ENCODE results near the gene HIPK1. TPM values are rescaled to one million over a fixed set of nuclear protein-coding genes. Genes with fewer than 3 reads are reported as not detected.

HIPK1 gene
- total RNA-seq, 1 experiment from 2014 or later = 40.1 TPM

GRCh38 chr1:114009393-114009792 lies 80.3 kb downstream of the HIPK1 start:
- Histone ChIP-seq H4K20me1 (ENCODE audit: insufficient read depth) (no peaks in the 10 kb centered on the region), H3K4me2 (ENCODE audit: low read length) (no peak overlapping the region), H3K79me2 (ENCODE audit: insufficient read depth, low read length) (no peaks in the 10 kb centered on the region), H3K9ac (ENCODE audit: low read length) (no peak overlapping the region), H3K9me2 (ENCODE audit: insufficient read depth) (no peaks in the 10 kb centered on the region), H2AFZ (ENCODE audit: low read depth, low read length, poor library complexity, severe bottlenecking) (no peak overlapping the region), H3K27me3 (ENCODE audit: insufficient read depth, low read length) (no peaks in the 10 kb centered on the region), H3K4me3 (replicated peaks in 1 of 2; ENCODE audit: low read depth in 1 of 2, low read length in 2 of 2) (no peak overlapping the region), H3K27ac (ENCODE audit: low read depth, low read length) (no peak overlapping the region), H3K36me3 (ENCODE audit: control insufficient read depth in 1 of 2, insufficient read depth in 2 of 2, low read length in 2 of 2) (no peaks in the 10 kb centered on the region), H3K4me1 (ENCODE audit: control insufficient read depth in 1 of 2, insufficient read depth in 2 of 2, low read length in 2 of 2) (peaks cover 0 to 9% of the 10 kb centered on the region in 2 experiments; a peak in 3 of 4 replicates), H3K9me3 (ENCODE audit: control insufficient read depth in 1 of 2, insufficient read depth in 1 of 2, low read depth in 1 of 2, low read length in 2 of 2) (no peaks in the 10 kb centered on the region)
- no TSS peak for BruUV-seq (replicated peaks)
- no peak for TF ChIP-seq MAX (IDR thresholded peaks at IDR 0.05)
- no peak for TF ChIP-seq TCF7L2 (IDR thresholded peaks at IDR 0.05; ENCODE audit: borderline replicate concordance, extremely low read depth, insufficient read depth, insufficient read length)
- TF ChIP-seq POLR2A (IDR thresholded peaks at IDR 0.05; ENCODE audit: borderline replicate concordance, extremely low read depth, insufficient read depth, insufficient read length) = no peak
- ATAC-seq (no peak), DNase-seq (ENCODE audit: low read depth, low spot score) (no peak)
- intact Hi-C loops (cut with micrococcal nuclease) = no loop called here
- ChIA-PET CTCF (interaction anchor here (1.4 kb wide), 1 partner anchor 31 kb away, joined by 3 read pairs; no protein-coding TSS in a partner anchor), POLR2A (no interaction called here), RAD21 (ENCODE audit: low non-redundant PET in 1 of 2, low total read pairs in 2 of 2, uncharacterized antibody in 2 of 2, unreplicated experiment in 2 of 2) (no interaction called here)

- no TSS peak for BruUV-seq (replicated peaks)
- ChIA-PET RAD21 (ENCODE audit: low non-redundant PET in 1 of 2, low total read pairs in 2 of 2, uncharacterized antibody in 2 of 2, unreplicated experiment in 2 of 2) (no interaction called here), CTCF (no interaction called here), POLR2A (no interaction called here)
- Histone ChIP-seq H3K9me3 (ENCODE audit: control insufficient read depth in 1 of 2, insufficient read depth in 1 of 2, low read depth in 1 of 2, low read length in 2 of 2) (no peaks in the 10 kb centered on the region), H3K79me2 (ENCODE audit: insufficient read depth, low read length) (no peaks in the 10 kb centered on the region), H3K27me3 (ENCODE audit: insufficient read depth, low read length) (no peaks in the 10 kb centered on the region), H3K27ac (ENCODE audit: low read depth, low read length) (no peak overlapping the region), H4K20me1 (ENCODE audit: insufficient read depth) (no peaks in the 10 kb centered on the region), H3K4me1 (ENCODE audit: control insufficient read depth in 1 of 2, insufficient read depth in 2 of 2, low read length in 2 of 2) (peaks cover 10 to 21% of the 10 kb centered on the region in 2 experiments), H2AFZ (ENCODE audit: low read depth, low read length, poor library complexity, severe bottlenecking) (no peak overlapping the region), H3K9me2 (ENCODE audit: insufficient read depth) (no peaks in the 10 kb centered on the region), H3K4me3 (replicated peaks in 1 of 2; ENCODE audit: low read depth in 1 of 2, low read length in 2 of 2) (no peak overlapping the region), H3K4me2 (ENCODE audit: low read length) (no peak overlapping the region), H3K36me3 (ENCODE audit: control insufficient read depth in 1 of 2, insufficient read depth in 2 of 2, low read length in 2 of 2) (no peaks in the 10 kb centered on the region), H3K9ac (ENCODE audit: low read length) (no peak overlapping the region)
- TF ChIP-seq YY1 (IDR thresholded peaks at IDR 0.05; ENCODE audit: extremely low read depth, insufficient replicate concordance, low read depth, low read length) (no peak), MAX (IDR thresholded peaks at IDR 0.05) (no peak), FOSL1 (IDR thresholded peaks at IDR 0.05; ENCODE audit: low read depth) (no peak)
- intact Hi-C loops (cut with micrococcal nuclease) = no loop called here
- DNase-seq (ENCODE audit: low read depth, low spot score) (no peak), ATAC-seq (no peak)
These were observed 81.5 kb downstream of the HIPK1 start for GRCh38 chr1:114010433-114011184.
